Brain pericyte (primary cell): Measurements from ENCODE around the gene TRIM29.
"Not testable (repeated sequence)": the region's sequence is repeated elsewhere in the genome, so short reads cannot be mapped to it uniquely, and the experiment has no call there.

Experiments
- DNase-seq: peaks from one replicate; pipeline ENCODE4 v3.0.0-alpha.2; 2012; ENCODE audit warnings: low read depth, low spot score

TRIM29 gene

GRCh38 chr11:120172054-120172911, 34.4 kb upstream of the TRIM29 start:
- no peak for DNase-seq

DNA sequence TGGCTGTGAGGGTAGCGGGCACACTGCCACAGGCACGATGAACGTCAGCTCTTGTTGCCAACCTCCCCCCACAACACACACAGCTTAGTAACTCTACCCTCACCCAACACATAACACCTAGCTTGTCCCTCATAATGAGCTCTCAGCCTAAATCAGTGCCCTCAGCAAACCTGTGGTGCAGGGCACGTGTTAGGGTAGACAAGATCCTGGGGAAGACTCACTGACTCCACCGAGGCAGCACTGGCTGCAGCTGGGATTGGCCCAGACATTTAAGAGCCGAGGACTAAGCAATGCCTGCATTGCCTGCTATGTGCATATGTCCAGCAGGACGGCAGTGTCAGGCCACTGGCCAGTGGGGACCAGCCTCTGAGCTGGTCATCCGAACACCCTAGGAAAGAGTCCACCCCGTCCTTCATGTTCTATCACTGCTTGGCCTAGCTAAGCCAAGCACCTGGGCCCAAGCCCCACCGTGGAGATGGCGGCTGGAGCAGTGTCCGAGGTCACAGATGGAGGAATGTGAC, 32.9 kb upstream of the TRIM29 start:
- no peak for DNase-seq

GRCh38 chr11:120169981-120170698, 32.2 kb upstream of the TRIM29 start:
- DNase-seq: no peak

DNA sequence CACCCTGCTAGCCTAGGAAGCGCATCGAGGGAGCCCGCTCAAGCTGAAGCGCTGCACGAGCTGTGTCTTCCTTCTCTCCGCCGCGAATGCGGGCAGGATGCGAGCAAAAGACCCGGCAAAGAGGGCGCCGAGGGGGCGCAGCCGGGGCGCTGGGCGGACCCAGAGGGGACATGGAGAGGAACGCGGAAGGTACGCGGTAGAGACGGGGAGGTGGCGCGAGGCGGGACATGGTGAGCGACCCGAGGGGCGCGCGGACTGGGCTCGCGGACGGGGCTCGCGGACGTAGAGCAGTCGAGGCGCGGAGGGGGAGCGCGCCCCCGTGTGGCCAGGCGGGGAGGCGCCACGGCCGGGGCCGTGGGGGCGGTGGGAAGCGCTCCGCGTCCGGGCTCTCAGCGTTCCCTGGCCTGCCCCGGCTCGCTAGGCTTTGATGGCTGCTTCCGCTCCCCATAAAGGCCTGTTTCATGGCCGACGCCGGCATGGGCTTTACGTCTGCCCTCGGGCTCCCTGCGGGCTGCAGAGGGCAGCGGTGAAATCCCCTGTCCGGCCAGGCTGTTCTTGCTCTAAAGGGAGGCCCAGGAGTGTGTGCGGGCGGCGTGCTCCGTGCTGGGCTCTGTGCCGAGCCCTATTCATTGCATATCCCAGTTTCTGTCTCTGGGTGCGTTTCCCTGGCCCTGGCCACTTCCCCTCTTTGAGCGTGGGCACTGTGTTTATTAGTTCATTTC, 31.2 kb upstream of the TRIM29 start:
- DNase-seq: no peak

- no peak for DNase-seq
These were observed 30.4 kb upstream of the TRIM29 start for GRCh38 chr11:120168108-120168959.

- no peak for DNase-seq
These were observed 29.7 kb upstream of the TRIM29 start for GRCh38 chr11:120167659-120168058.

- no peak for DNase-seq
These were observed 22.5 kb upstream of the TRIM29 start for GRCh38 chr11:120160436-120160835.

DNA sequence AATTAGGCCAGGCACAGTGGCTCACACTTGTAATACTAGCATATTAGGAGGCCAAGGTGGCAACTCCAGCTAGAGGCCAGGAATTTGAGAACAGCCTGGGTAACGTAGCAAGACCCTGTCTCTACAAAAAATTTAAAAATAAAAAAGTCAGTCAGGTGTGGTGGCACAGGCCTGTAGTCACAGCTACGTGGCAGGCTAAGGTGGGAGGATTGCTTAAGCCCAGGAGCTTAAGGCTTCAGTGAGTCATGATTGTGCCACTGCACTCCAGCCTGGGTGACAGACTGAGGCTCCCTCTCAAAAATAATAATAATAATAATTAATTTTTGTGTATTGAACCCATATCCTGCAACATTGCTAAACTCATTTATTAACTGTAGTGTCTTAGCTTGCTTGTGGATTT, 15.3 kb upstream of the TRIM29 start:
- DNase-seq: no peak

DNA sequence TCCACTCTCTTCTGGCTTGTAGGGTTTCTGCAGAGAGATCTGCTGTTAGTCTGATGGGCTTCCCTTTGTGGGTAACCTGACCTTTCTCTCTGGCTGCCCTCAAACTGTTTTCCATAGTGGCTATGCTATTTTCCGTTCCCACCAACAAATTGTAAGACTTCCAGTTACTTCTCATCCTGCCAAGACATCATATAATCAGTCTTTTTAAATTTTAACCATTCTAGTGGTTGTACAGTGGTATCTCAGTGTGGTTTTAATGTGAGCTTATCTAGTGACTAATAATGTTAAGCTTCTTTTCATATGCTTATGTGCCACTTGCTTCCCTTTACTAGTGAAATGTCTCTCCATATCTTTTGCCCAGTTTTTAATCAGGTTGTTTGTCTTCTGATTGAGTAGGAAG, 13.6 kb upstream of the TRIM29 start:
- DNase-seq: no peak

GRCh38 chr11:120149246-120149645, 11.3 kb upstream of the TRIM29 start:
- no peak for DNase-seq

GRCh38 chr11:120147950-120148270, 10.0 kb upstream of the TRIM29 start:
- DNase-seq: no peak

DNA sequence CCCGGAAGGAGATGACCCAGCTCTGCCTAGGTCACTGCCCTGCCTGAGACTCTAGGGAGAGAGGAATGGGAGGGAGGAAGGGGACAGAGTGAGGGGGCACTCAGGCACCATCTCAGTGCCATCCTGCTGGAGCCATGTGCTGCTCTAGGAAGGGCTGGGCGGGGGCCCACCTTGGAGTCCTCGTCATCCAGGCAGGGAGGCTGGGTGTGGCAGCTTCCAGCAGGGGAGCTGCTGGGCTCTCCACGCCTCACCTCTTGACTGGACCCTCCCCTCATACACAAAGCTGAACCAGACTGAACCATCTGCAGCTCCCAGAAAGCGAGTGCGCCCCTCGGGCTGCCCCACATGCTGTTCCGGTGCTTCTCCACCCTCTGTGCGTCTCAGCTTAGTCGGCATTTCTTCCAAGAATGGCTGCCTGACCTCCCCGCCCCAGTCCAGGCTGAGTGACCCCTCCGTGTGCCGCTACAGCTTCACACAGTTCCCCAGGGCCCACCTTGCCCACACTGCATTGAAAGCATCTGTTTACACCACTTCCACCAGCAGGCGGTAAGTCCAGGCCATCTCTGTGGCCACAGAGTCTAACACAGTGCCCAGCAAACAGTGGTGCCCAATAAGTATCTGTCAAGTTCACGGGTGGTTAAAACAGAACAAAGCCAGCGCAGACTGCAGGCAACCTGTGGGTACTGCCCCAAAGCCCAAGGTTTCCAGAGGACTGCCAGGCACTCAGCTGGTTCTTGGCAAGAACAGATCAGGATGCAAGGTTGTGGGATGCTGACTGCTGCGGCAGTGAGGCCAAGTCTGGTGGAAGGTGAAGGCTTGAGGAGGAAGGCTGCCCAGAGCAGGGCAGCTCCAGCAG, 9.4 kb upstream of the TRIM29 start:
- no peak for DNase-seq

GRCh38 chr11:120146413-120147093, 8.6 kb upstream of the TRIM29 start:
- no peak for DNase-seq

GRCh38 chr11:120144501-120144900, 6.6 kb upstream of the TRIM29 start:
- DNase-seq: no peak

DNA sequence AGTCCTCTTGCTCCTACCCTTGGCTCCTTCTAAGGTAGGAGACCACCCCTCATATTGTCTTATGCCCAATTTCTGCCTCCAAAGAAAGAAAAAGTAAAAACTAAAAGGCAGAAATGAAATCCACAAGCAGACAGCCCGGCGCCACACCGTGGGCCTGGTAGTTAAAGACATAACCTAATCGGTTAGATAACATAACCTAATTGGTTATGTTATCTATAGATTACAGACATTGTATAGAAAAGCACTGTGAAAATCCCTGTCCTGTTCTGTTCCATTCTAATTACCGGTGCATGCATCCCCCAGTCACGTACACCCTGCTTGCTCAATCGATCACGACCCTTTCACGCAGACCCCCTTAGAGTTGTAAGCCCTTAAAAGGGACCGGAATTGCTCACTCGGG, 5.6 kb upstream of the TRIM29 start:
- not testable (repeated sequence) for DNase-seq

DNA sequence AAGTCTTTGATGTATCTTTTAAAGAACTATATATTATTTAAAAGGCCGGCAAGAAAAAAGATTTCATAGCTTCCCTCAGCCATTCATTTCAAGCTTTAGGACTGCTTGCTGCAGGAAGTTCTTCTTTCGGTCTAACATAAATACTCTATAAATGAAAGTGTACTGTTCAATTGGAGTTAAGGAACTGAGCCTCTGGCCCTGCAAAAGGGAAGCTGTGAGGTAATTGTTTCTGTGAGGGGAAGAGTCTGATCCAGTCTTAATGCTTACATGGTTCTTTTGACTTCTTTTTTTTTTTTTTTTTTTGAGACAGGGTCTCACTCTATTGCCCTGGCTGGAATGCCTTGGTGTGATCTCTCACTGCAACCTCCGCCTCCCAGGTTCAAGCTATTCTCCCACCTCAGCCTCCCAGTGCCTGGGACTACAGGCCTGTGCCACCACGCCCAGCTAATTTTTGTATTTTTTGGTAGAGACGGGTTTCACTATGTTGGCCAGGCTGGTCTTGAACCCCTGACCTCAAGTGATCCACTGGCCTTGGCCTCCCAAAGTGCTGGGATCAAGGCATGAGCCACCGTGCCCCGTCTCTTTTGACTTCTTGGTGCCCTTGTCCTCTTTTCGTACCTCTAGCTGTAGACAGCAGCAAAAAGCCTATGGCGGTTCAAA, 4.7 kb upstream of the TRIM29 start:
- no peak for DNase-seq

- DNase-seq: no peak
These were observed 4.0 kb upstream of the TRIM29 start for GRCh38 chr11:120141768-120142423.

DNA sequence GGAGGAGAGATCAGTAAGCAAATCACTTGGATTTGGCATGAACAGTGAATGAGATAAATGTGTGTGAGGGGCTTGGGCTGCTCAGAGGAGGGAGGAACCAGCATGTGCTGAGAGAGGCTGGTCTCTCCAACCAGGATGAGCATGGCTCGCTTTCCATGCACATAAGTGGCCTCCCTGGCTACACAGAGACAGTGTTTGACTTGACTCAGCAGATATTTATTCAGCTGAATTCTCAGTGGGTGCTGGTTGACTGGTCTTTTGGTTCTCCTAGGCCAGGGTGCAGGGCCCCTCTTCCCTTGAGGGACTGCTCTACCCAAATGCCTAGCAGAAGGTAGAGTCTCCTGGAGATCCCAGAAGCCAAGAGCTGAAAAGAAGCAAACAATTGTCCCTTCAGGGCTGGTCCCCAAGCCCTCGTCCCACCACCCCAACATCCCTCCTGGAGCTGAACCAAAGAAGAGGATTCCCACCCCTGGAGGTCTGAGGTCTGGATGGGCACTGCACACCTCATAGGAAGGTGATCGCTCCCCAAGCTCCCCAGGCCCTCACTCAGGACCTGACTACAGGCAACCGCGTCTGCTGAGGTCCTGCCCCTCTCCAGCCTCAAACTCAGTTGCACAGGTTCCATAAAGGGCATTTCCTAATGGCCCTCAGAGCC, 3.3 kb upstream of the TRIM29 start:
- no peak for DNase-seq
